Progenitor cell of endocrine pancreas (in vitro differentiated cells): ENCODE results near the gene CCDC85C. TPM values are rescaled to one million over a fixed set of nuclear protein-coding genes. Genes with fewer than 3 reads are reported as not detected.

ENCODE experiments used
- DNase-seq: peaks from one replicate; pipeline ENCODE4 v3.0.0; 2021; ENCODE audit warnings: low spot score; ENCODE audit not compliant: unreplicated experiment
- H3K27ac Mint-ChIP-seq: 2 replicates; pipeline ENCODE4 v1.8.0; 2021; ENCODE audit warnings: mild to moderate bottlenecking, moderate library complexity, mixed read lengths
- H3K27me3 Mint-ChIP-seq: 2 replicates; pipeline ENCODE4 v1.8.0; 2021; ENCODE audit warnings: mixed read lengths
- H3K36me3 Mint-ChIP-seq: 2 replicates; pipeline ENCODE4 v1.8.0; 2022; ENCODE audit warnings: mixed read lengths; ENCODE audit not compliant: insufficient read depth
- H3K4me1 Mint-ChIP-seq: 2 replicates; pipeline ENCODE4 v1.8.0; 2021; ENCODE audit warnings: low read depth, mixed read lengths
- H3K4me3 Mint-ChIP-seq: 2 replicates; pipeline ENCODE4 v1.8.0; 2021; ENCODE audit warnings: low read depth, mild to moderate bottlenecking, moderate library complexity, mixed read lengths
- H3K9me3 Mint-ChIP-seq: 2 replicates; pipeline ENCODE4 v1.8.0; 2021; ENCODE audit warnings: low read depth, mixed read lengths
- CTCF ChIP-seq: fragments of 200-600 bp; sonication (generic); IDR thresholded peaks from one replicate; pipeline ENCODE4 v1.5.0; 2021; ENCODE audit warnings: antibody characterized with exemption, mild to moderate bottlenecking; ENCODE audit not compliant: unreplicated experiment
- total RNA-seq: library from RNA; stranded (reverse); gene quantifications from 2 replicates; pipeline ENCODE4 v1.2.1, GENCODE V29; 2021

CCDC85C gene
- total RNA-seq, 1 donor from 2014 or later = 44.9 TPM

- Mint-ChIP-seq H3K4me1 (no peaks in the 10 kb centered on the region), H3K4me3 (no peak overlapping the region), H3K36me3 (no peaks in the 10 kb centered on the region), H3K27me3 (peaks cover 18% of the 10 kb centered on the region), H3K9me3 (no peaks in the 10 kb centered on the region), H3K27ac (no peak overlapping the region)
- DNase-seq = no peak
- no peak for TF ChIP-seq CTCF
Observed at GRCh38 chr14:99634443-99634842, 30.4 kb upstream of the CCDC85C start.

DNA sequence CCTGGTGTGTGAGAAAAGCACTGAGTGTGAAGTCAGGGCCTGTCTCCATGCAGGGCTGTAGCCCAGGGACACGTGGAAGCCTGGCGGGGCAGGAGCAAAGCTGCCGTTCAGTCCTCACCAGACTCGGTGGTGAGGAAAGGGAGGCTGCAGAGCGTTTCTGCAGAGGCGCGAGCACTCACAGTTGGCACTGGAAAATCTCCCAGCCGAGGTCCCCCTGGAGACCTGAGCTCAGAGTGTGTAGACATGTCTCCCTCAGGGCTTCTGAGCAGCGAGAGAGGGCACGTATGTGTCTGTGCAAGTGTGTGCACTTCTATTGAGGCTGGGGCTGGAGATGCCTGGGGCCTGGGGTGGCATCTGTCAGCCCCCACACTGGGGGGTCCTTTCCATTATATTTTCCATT is 29.9 kb upstream of the CCDC85C start:
- H3K27me3 Mint-ChIP-seq = peaks cover 18% of the 10 kb centered on the region
- DNase-seq = no peak
- no peak overlapping the region for H3K4me3 Mint-ChIP-seq
- no peaks in the 10 kb centered on the region for H3K9me3 Mint-ChIP-seq
- H3K36me3 Mint-ChIP-seq = no peaks in the 10 kb centered on the region
- H3K4me1 Mint-ChIP-seq = no peaks in the 10 kb centered on the region
- H3K27ac Mint-ChIP-seq = no peak overlapping the region
- no peak for TF ChIP-seq CTCF

DNA sequence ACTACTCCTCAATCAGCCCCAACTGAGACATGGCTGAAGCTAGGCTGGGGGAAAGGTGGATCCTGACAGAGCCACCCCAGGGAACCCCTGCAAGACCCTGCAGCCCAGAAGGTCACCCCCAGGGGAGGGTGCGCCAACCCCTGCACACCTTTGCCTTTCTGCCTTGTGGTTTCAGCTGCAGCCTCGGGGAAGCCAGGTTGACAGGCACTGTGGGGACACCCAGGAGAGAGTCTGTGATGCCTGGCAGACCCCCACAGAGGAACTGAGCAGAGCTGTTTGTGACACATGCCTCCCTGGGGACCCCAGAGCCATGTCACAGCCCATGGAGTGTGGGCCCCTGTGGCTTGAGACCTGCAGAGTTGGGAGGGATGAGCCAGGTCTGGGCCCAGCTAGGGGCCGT is 29.1 kb upstream of the CCDC85C start:
- no peak for DNase-seq
- H3K9me3 Mint-ChIP-seq = no peaks in the 10 kb centered on the region
- H3K4me3 Mint-ChIP-seq = no peak overlapping the region
- no peak for TF ChIP-seq CTCF
- H3K4me1 Mint-ChIP-seq = no peaks in the 10 kb centered on the region
- no peaks in the 10 kb centered on the region for H3K36me3 Mint-ChIP-seq
- H3K27me3 Mint-ChIP-seq = peaks cover 18% of the 10 kb centered on the region
- H3K27ac Mint-ChIP-seq = no peak overlapping the region

- Mint-ChIP-seq H3K4me3 (no peak overlapping the region), H3K4me1 (no peaks in the 10 kb centered on the region), H3K27ac (no peak overlapping the region), H3K36me3 (no peaks in the 10 kb centered on the region), H3K27me3 (peaks cover 22% of the 10 kb centered on the region), H3K9me3 (no peaks in the 10 kb centered on the region)
- no peak for TF ChIP-seq CTCF
- DNase-seq = no peak
Observed at GRCh38 chr14:99632410-99633035, 28.5 kb upstream of the CCDC85C start.

DNA sequence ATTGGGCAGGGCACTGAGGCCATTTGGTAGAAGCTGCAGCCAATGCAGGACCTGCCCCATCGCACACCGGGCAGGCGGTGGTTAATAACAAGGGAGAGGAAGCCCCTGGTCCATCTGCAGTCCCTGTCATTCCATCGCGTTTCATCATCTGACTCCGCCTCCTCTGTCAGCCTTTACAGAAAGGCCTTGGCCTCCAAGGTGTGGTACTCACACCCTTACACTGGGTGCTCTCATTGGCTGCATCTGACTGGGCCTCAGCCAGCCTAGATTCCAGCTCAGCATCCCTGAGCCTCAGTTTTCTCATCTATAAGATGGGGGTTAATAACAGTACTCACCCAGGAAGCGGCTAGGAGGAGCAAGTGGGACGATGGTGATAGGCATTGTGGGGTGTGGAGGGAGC is 26.2 kb upstream of the CCDC85C start:
- Mint-ChIP-seq H3K4me1 (no peaks in the 10 kb centered on the region), H3K27me3 (peaks cover 27% of the 10 kb centered on the region), H3K27ac (peak overlapping the region; percentile 73), H3K9me3 (no peaks in the 10 kb centered on the region), H3K36me3 (no peaks in the 10 kb centered on the region), H3K4me3 (no peak overlapping the region)
- no peak for TF ChIP-seq CTCF
- no peak for DNase-seq
